Measurements from ENCODE around the gene TBC1D5. TPM values are rescaled to one million over a fixed set of nuclear protein-coding genes. Genes with fewer than 3 reads are reported as not detected.
"Not testable (repeated sequence)": the region's sequence is repeated elsewhere in the genome, so short reads cannot be mapped to it uniquely, and the experiment has no call there.

Gene TBC1D5
- total RNA-seq, 1 donor from 2014 or later, result 98.7 TPM

- DNase-seq, result no peak
Observed at GRCh38 chr3:17749281-17749680, 6.8 kb upstream of the TBC1D5 start.

GRCh38 chr3:17747890-17748247 is 5.4 kb upstream of the TBC1D5 start:
- no peak for DNase-seq

- DNase-seq, result no peak
Observed at GRCh38 chr3:17747174-17747889, 4.9 kb upstream of the TBC1D5 start.

GRCh38 chr3:17745894-17746293 is 3.5 kb upstream of the TBC1D5 start:
- DNase-seq, result no peak

GRCh38 chr3:17745301-17745700 is 2.9 kb upstream of the TBC1D5 start:
- no peak for DNase-seq

- no peak for DNase-seq
Observed at GRCh38 chr3:17744693-17745092, 2.3 kb upstream of the TBC1D5 start.

GRCh38 chr3:17743658-17743995 is 1.2 kb upstream of the TBC1D5 start:
- no peak for DNase-seq

- no peak for DNase-seq
Observed at GRCh38 chr3:17742880-17743657, 638 bp upstream of the TBC1D5 start.

- DNase-seq, result no peak
Observed at GRCh38 chr3:17741621-17742101, 770 bp downstream of the TBC1D5 start.

GRCh38 chr3:17740721-17741141 is 1.7 kb downstream of the TBC1D5 start:
- DNase-seq, result peak; percentile 51

- DNase-seq, result peak; percentile 10
Observed at GRCh38 chr3:17738921-17739320, 3.5 kb downstream of the TBC1D5 start.

GRCh38 chr3:17738219-17738618 is 4.2 kb downstream of the TBC1D5 start:
- no peak for DNase-seq

GRCh38 chr3:17737591-17737990 is 4.8 kb downstream of the TBC1D5 start:
- no peak for DNase-seq

- not testable (repeated sequence) for DNase-seq
Observed at GRCh38 chr3:17735362-17735761, 7.1 kb downstream of the TBC1D5 start.

- no peak for DNase-seq
Observed at GRCh38 chr3:17733768-17734167, 8.7 kb downstream of the TBC1D5 start.

- no peak for DNase-seq
Observed at GRCh38 chr3:17733215-17733614, 9.2 kb downstream of the TBC1D5 start.

GRCh38 chr3:17730318-17730967 is 12.0 kb downstream of the TBC1D5 start:
- DNase-seq, result peak; percentile 40

GRCh38 chr3:17726313-17726712 is 16.1 kb downstream of the TBC1D5 start:
- no peak for DNase-seq

GRCh38 chr3:17725844-17726243 is 16.6 kb downstream of the TBC1D5 start:
- not testable (repeated sequence) for DNase-seq

GRCh38 chr3:17724948-17725347 is 17.5 kb downstream of the TBC1D5 start:
- DNase-seq, result no peak

GRCh38 chr3:17724122-17724521 is 18.3 kb downstream of the TBC1D5 start:
- DNase-seq, result no peak

GRCh38 chr3:17717411-17717810 is 25.0 kb downstream of the TBC1D5 start:
- no peak for DNase-seq

- no peak for DNase-seq
Observed at GRCh38 chr3:17714473-17714872, 28.0 kb downstream of the TBC1D5 start.
